ENCODE data around the gene EDNRA. TPM values are rescaled to one million over a fixed set of nuclear protein-coding genes. Genes with fewer than 3 reads are reported as not detected.

Gene EDNRA
- total and polyA plus RNA-seq, 9 of the 15 experiments (the other 6 are each of a cell fraction or from before 2014, with no cell fraction given) = not detected

DNA sequence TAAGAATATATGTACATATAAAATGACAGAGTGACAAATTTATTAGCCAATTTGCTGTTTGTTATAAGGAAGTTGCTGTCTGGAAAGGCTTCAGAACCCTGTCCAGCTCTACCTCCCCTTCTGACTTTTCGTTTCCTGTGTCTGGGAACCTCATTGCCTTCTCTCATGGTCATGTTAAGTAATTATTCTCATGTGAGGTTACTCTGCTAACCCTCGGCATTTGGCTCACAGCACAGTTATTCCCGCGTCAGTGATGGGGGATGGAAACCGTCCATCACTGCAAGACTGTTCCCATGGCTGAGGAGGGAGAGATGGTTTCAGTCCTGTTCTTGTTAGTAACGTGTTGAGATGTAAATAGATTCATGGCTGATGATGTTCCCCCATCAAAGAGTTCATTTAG lies 11.9 kb downstream of the EDNRA start:
- Histone ChIP-seq H3K4me3 (no peak overlapping the region), H3K27me3 (ENCODE audit: control insufficient read depth in 2 of 2, insufficient read depth in 2 of 2, low read length in 2 of 2) (no peaks in the 10 kb centered on the region), H3K9me1 (ENCODE audit: control insufficient read depth, insufficient read depth, low read length) (no peaks in the 10 kb centered on the region), H3K27ac (ENCODE audit: extremely low read depth, low read depth, low read length) (no peak overlapping the region), H3K9me3 (replicated peaks; ENCODE audit: control insufficient read depth, insufficient read depth, low read depth, low read length) (no peaks in the 10 kb centered on the region), H3K9ac (ENCODE audit: insufficient read depth in 1 of 2, low read depth in 2 of 2, low read length in 2 of 2) (no peak overlapping the region), H3K4me2 (ENCODE audit: insufficient read depth, low read length) (no peak overlapping the region), H3K79me2 (ENCODE audit: control insufficient read depth, insufficient read depth, low read length) (no peaks in the 10 kb centered on the region), H3K36me3 (ENCODE audit: control insufficient read depth, insufficient read depth, low read length) (no peaks in the 10 kb centered on the region), H3K4me1 (replicated peaks in 1 of 2; ENCODE audit: control insufficient read depth in 2 of 2, insufficient read depth in 2 of 2, low read length in 2 of 2) (no peaks in the 10 kb centered on the region), H4K20me1 (replicated peaks; ENCODE audit: control insufficient read depth, insufficient read depth, low read length) (no peaks in the 10 kb centered on the region), H2AFZ (ENCODE audit: low read depth, low read length) (no peak overlapping the region)
- ChIA-PET POLR2A (no interaction called here), CTCF (ENCODE audit: low intra/inter-chr PET ratio) (no interaction called here)
- intact Hi-C loops (cut with micrococcal nuclease) = no loop called here
- DNase-seq (ENCODE audit: extremely low read depth in 1 of 4, low spot score in 3 of 4) = no peak
- no peak for ATAC-seq
- in situ Hi-C loops (cut with MboI) = no loop called here
- FAIRE-seq = no peak
- no peak for TF ChIP-seq ZNF232 (CRISPR knock-in tag; IDR thresholded peaks at IDR 0.05)
- no peak for TF ChIP-seq CHD2 (IDR thresholded peaks at IDR 0.05; ENCODE audit: low read depth, low read length)
- no peak for TF ChIP-seq ZNF589 (CRISPR knock-in tag; IDR thresholded peaks at IDR 0.05; ENCODE audit: low read depth)
- no peak for TF ChIP-seq ZFP30 (CRISPR knock-in tag; IDR thresholded peaks at IDR 0.05; ENCODE audit: borderline replicate concordance)
- TF ChIP-seq, protein P1, sequence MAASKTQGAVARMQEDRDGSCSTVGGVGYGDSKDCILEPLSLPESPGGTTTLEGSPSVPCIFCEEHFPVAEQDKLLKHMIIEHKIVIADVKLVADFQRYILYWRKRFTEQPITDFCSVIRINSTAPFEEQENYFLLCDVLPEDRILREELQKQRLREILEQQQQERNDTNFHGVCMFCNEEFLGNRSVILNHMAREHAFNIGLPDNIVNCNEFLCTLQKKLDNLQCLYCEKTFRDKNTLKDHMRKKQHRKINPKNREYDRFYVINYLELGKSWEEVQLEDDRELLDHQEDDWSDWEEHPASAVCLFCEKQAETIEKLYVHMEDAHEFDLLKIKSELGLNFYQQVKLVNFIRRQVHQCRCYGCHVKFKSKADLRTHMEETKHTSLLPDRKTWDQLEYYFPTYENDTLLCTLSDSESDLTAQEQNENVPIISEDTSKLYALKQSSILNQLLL (CRISPR knock-in tag; IDR thresholded peaks at IDR 0.05; ENCODE audit: borderline replicate concordance) = no peak
- TF ChIP-seq MXI1 (IDR thresholded peaks at IDR 0.05; ENCODE audit: low read depth, low read length) = no peak
- no TSS peak for BruUV-seq (replicated peaks)
- 0% methylated on average over 6 of the region's 6 CpGs for WGBS (ENCODE audit: insufficient coverage, low coverage, missing lambda C conversion rate)
